Lung (tissue), 12 donors: Measurements from ENCODE around the gene KRT16. TPM values are rescaled to one million over a fixed set of nuclear protein-coding genes. Genes with fewer than 3 reads are reported as not detected.

Experiments used
- ATAC-seq: fragments of 200-7000 bp; cut with Tn5 transposase; one replicate; pipeline ENCODE4 v1.9.1; 2020; ENCODE audit warnings: moderate number of reproducible peaks; ENCODE audit not compliant: insufficient read depth, low FRiP score
- DNase-seq, 3 donors: peaks; one replicate each; pipeline ENCODE4 v3.0.0-alpha.2; 2013 to 2017
- H3K27ac ChIP-seq, 2 donors: one replicate each; pipeline ENCODE4 v1.5.1; 2013; ENCODE audit warnings: mild to moderate bottlenecking in 2 of 2, moderate library complexity in 2 of 2, control low read depth in 1 of 2, inconsistent platforms in 1 of 2, low read depth in 1 of 2, low read length in 1 of 2
- H3K27me3 ChIP-seq, 3 donors: one replicate each; pipeline ENCODE4 v1.5.1; 2013; ENCODE audit warnings: low read length in 2 of 3; ENCODE audit not compliant: control insufficient read depth in 3 of 3, insufficient read depth in 3 of 3
- H3K36me3 ChIP-seq, 4 donors: one replicate each; pipeline ENCODE4 v1.5.1; 2013; ENCODE audit warnings: low read length in 4 of 4, mild to moderate bottlenecking in 1 of 4, moderate library complexity in 1 of 4; ENCODE audit not compliant: control insufficient read depth in 4 of 4, insufficient read depth in 4 of 4
- H3K4me1 ChIP-seq, 5 donors: one replicate each; pipeline ENCODE4 v1.5.1; 2013; ENCODE audit warnings: low read length in 5 of 5, mild to moderate bottlenecking in 2 of 5, moderate library complexity in 1 of 5; ENCODE audit not compliant: control insufficient read depth in 5 of 5, insufficient read depth in 5 of 5
- H3K4me3 ChIP-seq: one replicate; pipeline ENCODE4 v1.5.1; 2013; ENCODE audit warnings: mild to moderate bottlenecking, control low read depth, moderate library complexity
- H3K9ac ChIP-seq, 2 donors: one replicate each; pipeline ENCODE4 v1.5.1; 2013; ENCODE audit warnings: low read length in 2 of 2, control low read depth in 1 of 2; ENCODE audit not compliant: insufficient read depth in 1 of 2
- H3K9me3 ChIP-seq, 4 donors: one replicate each; pipeline ENCODE4 v1.5.1; 2013; ENCODE audit warnings: low read length in 3 of 4, mild to moderate bottlenecking in 1 of 4, moderate library complexity in 1 of 4; ENCODE audit not compliant: control insufficient read depth in 4 of 4, insufficient read depth in 3 of 4
- CTCF ChIP-seq: IDR thresholded peaks from 2 replicates; pipeline ENCODE4 v1.5.1; 2012; ENCODE audit warnings: mild to moderate bottlenecking; ENCODE audit errors: control extremely low read depth, extremely low read depth
- WGBS, 2 donors: extraction: QIAGEN DNeasy Blood & Tissue Kit; methylation state at CpG; one replicate each; pipeline ENCODE4 v1.1.7; 2013; 5-methylcytosine and 5-hydroxymethylcytosine counted together
- polyA plus RNA-seq, 2 donors: library from polyadenylated mRNA; stranded (reverse); fragments of 200-250 nt; gene quantifications; one replicate each; pipeline ENCODE4 v1.2.1, GENCODE V29; 2013
- total RNA-seq, 2 donors: library from RNA; depleted of rRNA in 1 of 2; stranded (reverse); fragments of >200 nt in 1 of 2; gene quantifications; one replicate each; pipeline ENCODE4 v1.2.1, GENCODE V29; 2014 to 2021
- donor health status: control.
- donor health status: control.
- donor health status: Bipolar disorder and iron deficiency.
- donor health status: healthy.
- donor health status: DM: yes; HTN: yes; CAD: no.

The KRT16 gene
- total and polyA plus RNA-seq, 4 donors, result 0.10 to 0.28 (median 0.18) TPM; not detected in 1

DNA sequence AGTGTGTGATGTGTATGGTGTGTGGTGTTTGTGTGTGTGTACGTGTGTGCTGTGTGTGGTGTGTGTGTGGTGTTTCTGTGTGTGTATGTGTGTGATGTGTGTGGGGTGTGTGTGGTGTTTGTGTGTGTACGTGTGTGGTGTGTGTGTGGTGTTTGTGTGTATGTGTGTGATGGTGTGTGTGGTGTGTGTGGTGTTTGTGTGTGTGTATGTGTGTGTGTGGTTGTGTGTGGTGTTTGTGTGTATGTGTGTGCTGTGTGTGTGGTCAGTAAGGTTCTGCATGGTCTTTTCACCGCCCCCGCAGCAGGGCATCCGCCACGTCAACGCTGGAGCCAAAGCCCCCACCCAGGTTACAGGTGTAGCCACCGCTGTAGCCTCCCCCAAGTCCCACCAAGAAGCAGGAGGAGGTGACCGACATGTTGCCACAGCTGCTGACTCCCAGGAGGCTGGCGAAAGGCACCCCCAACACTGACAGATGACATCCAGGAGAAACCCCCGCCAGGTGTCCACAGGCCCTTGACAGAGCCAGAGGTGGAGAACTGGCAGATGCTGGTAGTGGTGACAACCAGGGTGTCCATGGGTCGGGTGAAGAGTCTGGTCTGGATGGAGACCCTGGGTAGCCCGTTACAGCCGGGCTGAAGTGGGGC, 21.1 kb upstream of the KRT16 start:
- peaks cover 0 to 38% (median 9%) of the 10 kb centered on the region in 5 donors for H3K4me1 ChIP-seq
- H3K36me3 ChIP-seq, result no peaks in the 10 kb centered on the region
- 91 to 93% methylated on average over 14 of the region's 14 CpGs for WGBS, 2 donors
- no peak overlapping the region for H3K27ac ChIP-seq
- H3K4me3 ChIP-seq, result no peak overlapping the region
- H3K27me3 ChIP-seq, result no peaks in the 10 kb centered on the region
- H3K9me3 ChIP-seq, result no peaks in the 10 kb centered on the region
- peak overlapping the region in 1 of 2 donors; percentile 44 for H3K9ac ChIP-seq
- no peak for TF ChIP-seq CTCF
- ATAC-seq (no peak), DNase-seq (no peak)

DNA sequence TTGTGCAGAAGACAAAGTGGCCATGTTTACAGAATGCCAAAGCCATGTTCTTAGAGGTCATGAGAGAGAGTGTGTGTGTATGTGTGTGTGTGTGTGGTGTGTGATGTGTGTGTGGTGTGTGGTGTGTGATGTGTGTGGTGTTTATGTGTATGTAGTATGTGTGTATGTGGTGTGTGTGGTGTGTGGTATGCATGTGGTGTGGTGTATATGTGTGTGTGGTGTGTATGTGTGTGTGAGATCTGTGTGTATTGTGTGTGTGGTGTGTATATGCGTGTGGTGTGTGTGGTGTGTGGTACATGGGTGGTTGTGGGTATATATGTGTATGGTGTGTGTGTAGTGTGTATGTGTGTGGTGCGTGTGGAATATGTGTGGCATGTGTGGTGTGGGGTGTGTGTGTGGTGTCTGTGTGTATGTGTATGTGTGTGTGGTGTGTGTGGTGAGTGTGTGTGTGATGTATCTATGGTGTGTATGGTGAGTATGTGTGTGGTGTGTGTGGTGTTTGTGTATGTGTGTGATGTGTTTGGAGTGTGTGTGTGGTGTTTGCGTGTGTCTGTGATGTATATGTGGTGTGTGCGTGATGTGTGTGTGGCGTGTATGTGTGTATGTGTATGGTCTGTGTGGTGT, 20.0 kb upstream of the KRT16 start:
- Histone ChIP-seq H3K36me3 (no peaks in the 10 kb centered on the region), H3K9me3 (no peaks in the 10 kb centered on the region), H3K27me3 (no peaks in the 10 kb centered on the region), H3K27ac (no peak overlapping the region), H3K9ac (no peak overlapping the region), H3K4me3 (no peak overlapping the region), H3K4me1 (peaks cover 0 to 38% (median 9%) of the 10 kb centered on the region in 5 donors)
- ATAC-seq (no peak), DNase-seq (no peak)
- TF ChIP-seq CTCF, result no peak
- WGBS, 2 donors, result 71 to 72% methylated on average over 5 of the region's 5 CpGs

DNA sequence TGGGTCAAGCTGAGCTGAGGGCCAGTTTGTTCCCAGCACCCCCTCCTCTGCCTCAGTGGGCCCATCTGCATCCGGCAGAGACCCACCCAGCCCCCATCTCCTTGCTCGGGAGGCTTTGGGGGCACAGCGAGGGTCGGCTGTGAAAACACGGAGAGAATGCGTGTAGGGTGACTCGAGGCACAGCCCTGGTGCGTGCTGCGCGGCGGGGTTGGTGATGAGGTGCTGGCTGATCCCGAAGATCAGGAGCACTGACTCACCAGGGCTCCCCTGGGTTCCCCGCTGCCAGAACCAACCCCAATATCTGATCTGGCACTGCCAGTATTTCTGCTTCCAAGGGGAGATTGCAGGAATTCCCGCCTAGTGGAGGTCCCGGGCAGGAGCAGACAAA, 19.3 kb upstream of the KRT16 start:
- WGBS, 2 donors, result 89 to 94% methylated on average over 15 of the region's 15 CpGs
- Histone ChIP-seq H3K36me3 (no peaks in the 10 kb centered on the region), H3K9me3 (no peaks in the 10 kb centered on the region), H3K4me1 (peaks cover 0 to 37% (median 9%) of the 10 kb centered on the region in 5 donors), H3K9ac (no peak overlapping the region), H3K4me3 (no peak overlapping the region), H3K27ac (no peak overlapping the region), H3K27me3 (no peaks in the 10 kb centered on the region)
- DNase-seq (peak; percentile 33 to 63 (median 44)), ATAC-seq (no peak)
- no peak for TF ChIP-seq CTCF
